ENCODE results near the gene SAMD4B. TPM values are rescaled to one million over a fixed set of nuclear protein-coding genes. Genes with fewer than 3 reads are reported as not detected.

SAMD4B gene
- total RNA-seq, 1 experiment from 2014 or later = 164 TPM

- TF ChIP-seq, protein P1, sequence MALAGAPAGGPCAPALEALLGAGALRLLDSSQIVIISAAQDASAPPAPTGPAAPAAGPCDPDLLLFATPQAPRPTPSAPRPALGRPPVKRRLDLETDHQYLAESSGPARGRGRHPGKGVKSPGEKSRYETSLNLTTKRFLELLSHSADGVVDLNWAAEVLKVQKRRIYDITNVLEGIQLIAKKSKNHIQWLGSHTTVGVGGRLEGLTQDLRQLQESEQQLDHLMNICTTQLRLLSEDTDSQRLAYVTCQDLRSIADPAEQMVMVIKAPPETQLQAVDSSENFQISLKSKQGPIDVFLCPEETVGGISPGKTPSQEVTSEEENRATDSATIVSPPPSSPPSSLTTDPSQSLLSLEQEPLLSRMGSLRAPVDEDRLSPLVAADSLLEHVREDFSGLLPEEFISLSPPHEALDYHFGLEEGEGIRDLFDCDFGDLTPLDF (CRISPR knock-in tag; IDR thresholded peaks at IDR 0.05) = 0 out of 2 replicates have a peak, but pooled peaks have one; percentile 67
- TF ChIP-seq MXD4 (CRISPR knock-in tag; IDR thresholded peaks at IDR 0.05; ENCODE audit: borderline replicate concordance) = no peak
- TF ChIP-seq FOXP1 (CRISPR knock-in tag; IDR thresholded peaks at IDR 0.05; ENCODE audit: borderline replicate concordance) = peak; percentile 26; the same call in 1 of the 2 replicates
- TF ChIP-seq ESRRA (CRISPR knock-in tag; IDR thresholded peaks at IDR 0.05; ENCODE audit: borderline replicate concordance) = no peak
- 0 out of 2 replicates have a peak, but pooled peaks have one; percentile 17 for TF ChIP-seq SMAD4 (CRISPR knock-in tag; IDR thresholded peaks at IDR 0.05)
- TF ChIP-seq, protein P2, sequence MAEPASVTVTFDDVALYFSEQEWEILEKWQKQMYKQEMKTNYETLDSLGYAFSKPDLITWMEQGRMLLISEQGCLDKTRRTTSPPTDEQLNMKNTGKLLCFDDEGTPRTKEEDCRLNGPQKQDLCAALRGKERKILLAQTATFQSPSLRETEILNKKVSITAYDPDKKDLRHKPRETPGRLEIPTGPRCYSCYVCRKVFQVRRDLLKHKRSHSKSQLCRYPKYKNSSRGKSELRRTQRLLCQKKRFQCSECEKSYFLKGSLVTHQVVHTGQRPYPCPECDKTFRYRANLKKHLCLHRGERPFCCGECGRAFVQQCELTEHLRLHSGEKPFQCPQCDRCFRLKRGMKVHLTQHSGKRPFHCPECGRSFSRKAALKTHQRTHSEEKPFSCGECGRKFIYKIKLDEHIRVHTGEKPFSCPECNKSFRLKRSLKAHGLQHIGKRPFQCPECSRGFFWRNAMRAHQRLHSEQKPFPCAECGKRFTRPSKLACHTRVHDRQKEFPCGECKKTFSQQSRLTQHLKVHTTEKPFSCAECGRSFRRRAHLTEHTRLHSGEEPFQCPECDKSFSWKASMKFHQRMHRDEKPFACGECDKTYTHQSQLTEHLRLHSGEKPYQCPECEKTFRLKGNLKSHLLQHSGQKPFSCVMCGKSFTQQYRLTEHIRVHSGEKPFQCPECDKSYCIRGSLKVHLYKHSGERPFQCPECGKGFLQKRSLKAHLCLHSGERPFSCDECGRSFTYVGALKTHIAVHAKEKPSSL (CRISPR knock-in tag; conservative IDR thresholded peaks at IDR 0.05) = no peak
- TF ChIP-seq, protein P3, sequence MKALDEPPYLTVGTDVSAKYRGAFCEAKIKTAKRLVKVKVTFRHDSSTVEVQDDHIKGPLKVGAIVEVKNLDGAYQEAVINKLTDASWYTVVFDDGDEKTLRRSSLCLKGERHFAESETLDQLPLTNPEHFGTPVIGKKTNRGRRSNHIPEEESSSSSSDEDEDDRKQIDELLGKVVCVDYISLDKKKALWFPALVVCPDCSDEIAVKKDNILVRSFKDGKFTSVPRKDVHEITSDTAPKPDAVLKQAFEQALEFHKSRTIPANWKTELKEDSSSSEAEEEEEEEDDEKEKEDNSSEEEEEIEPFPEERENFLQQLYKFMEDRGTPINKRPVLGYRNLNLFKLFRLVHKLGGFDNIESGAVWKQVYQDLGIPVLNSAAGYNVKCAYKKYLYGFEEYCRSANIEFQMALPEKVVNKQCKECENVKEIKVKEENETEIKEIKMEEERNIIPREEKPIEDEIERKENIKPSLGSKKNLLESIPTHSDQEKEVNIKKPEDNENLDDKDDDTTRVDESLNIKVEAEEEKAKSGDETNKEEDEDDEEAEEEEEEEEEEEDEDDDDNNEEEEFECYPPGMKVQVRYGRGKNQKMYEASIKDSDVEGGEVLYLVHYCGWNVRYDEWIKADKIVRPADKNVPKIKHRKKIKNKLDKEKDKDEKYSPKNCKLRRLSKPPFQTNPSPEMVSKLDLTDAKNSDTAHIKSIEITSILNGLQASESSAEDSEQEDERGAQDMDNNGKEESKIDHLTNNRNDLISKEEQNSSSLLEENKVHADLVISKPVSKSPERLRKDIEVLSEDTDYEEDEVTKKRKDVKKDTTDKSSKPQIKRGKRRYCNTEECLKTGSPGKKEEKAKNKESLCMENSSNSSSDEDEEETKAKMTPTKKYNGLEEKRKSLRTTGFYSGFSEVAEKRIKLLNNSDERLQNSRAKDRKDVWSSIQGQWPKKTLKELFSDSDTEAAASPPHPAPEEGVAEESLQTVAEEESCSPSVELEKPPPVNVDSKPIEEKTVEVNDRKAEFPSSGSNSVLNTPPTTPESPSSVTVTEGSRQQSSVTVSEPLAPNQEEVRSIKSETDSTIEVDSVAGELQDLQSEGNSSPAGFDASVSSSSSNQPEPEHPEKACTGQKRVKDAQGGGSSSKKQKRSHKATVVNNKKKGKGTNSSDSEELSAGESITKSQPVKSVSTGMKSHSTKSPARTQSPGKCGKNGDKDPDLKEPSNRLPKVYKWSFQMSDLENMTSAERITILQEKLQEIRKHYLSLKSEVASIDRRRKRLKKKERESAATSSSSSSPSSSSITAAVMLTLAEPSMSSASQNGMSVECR (CRISPR knock-in tag; IDR thresholded peaks at IDR 0.05; ENCODE audit: borderline replicate concordance) = peak; percentile 30; the same call in 1 of the 2 replicates
Observed at GRCh38 chr19:39412100-39412866, 70.1 kb downstream of the SAMD4B start, which contains the start of gene PLEKHG2 (continued).

GRCh38 chr19:39412867-39413271 lies 70.6 kb downstream of the SAMD4B start:
- peak overlapping the region; percentile 65; the same call in 1 of the 2 replicates for H3K27ac Mint-ChIP-seq
- 0 out of 2 replicates have a peak, but pooled peaks have one; percentile 50 for TF ChIP-seq TCF7 (CRISPR knock-in tag; IDR thresholded peaks at IDR 0.05; ENCODE audit: low read depth)
- TF ChIP-seq, protein P4, sequence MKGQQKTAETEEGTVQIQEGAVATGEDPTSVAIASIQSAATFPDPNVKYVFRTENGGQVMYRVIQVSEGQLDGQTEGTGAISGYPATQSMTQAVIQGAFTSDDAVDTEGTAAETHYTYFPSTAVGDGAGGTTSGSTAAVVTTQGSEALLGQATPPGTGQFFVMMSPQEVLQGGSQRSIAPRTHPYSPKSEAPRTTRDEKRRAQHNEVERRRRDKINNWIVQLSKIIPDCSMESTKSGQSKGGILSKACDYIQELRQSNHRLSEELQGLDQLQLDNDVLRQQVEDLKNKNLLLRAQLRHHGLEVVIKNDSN (CRISPR knock-in tag; IDR thresholded peaks at IDR 0.05) = no peak
- TF ChIP-seq, protein P5, sequence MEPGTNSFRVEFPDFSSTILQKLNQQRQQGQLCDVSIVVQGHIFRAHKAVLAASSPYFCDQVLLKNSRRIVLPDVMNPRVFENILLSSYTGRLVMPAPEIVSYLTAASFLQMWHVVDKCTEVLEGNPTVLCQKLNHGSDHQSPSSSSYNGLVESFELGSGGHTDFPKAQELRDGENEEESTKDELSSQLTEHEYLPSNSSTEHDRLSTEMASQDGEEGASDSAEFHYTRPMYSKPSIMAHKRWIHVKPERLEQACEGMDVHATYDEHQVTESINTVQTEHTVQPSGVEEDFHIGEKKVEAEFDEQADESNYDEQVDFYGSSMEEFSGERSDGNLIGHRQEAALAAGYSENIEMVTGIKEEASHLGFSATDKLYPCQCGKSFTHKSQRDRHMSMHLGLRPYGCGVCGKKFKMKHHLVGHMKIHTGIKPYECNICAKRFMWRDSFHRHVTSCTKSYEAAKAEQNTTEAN (CRISPR knock-in tag; IDR thresholded peaks at IDR 0.05) = 0 out of 2 replicates have a peak, but pooled peaks have one; percentile 80
- TF ChIP-seq HMGXB4 (CRISPR knock-in tag; IDR thresholded peaks at IDR 0.05) = peak; percentile 25; the same call in 1 of the 2 replicates
- TF ChIP-seq MYBL2 (CRISPR knock-in tag; IDR thresholded peaks at IDR 0.05) = 0 out of 2 replicates have a peak, but pooled peaks have one; percentile 47
- no peak for TF ChIP-seq NFATC4 (CRISPR knock-in tag; IDR thresholded peaks at IDR 0.05)
- TF ChIP-seq PREB (CRISPR knock-in tag; IDR thresholded peaks at IDR 0.05; ENCODE audit: borderline replicate concordance) = no peak
- 0 out of 2 replicates have a peak, but pooled peaks have one; percentile 22 for TF ChIP-seq ZNF423 (CRISPR knock-in tag; IDR thresholded peaks at IDR 0.05)
- peak; percentile 89; the same call in 1 of the 2 replicates for TF ChIP-seq CTCF (IDR thresholded peaks at IDR 0.05)
- TF ChIP-seq CBFB (CRISPR knock-in tag; IDR thresholded peaks at IDR 0.05; ENCODE audit: low read depth) = no peak
- ATAC-seq (no peak; the same call in 1 of the 2 replicates), DNase-seq (ENCODE audit: low spot score) (no peak)
- peaks cover 11% of the 10 kb centered on the region for H3K36me3 Mint-ChIP-seq
- CTCF ChIA-PET = interaction anchor here (0.9 to 2.3 kb wide), 9 partner anchors 11 to 119 kb away, joined by 3 to 43 read pairs (median 10); partner anchors contain the start of genes EID2B, MED29, PAF1 and RPS16
- peak overlapping the region; percentile 99 for H3K4me3 Mint-ChIP-seq
- POLR2A ChIA-PET = interaction anchor here (1.5 to 2.3 kb wide), 4 partner anchors 15 to 23 kb away, joined by 5 to 11 read pairs (median 8); partner anchors contain the start of genes MED29, PAF1 and RPS16
- H3K9me3 Mint-ChIP-seq = no peaks in the 10 kb centered on the region
- H3K27me3 Mint-ChIP-seq (ENCODE audit: low read depth) = no peaks in the 10 kb centered on the region
- H3K4me1 Mint-ChIP-seq = peaks cover 45% of the 10 kb centered on the region

Data from WTC11 (cell line).